ENCODE measurements around the gene NCAN. TPM values are rescaled to one million over a fixed set of nuclear protein-coding genes. Genes with fewer than 3 reads are reported as not detected.
A peak's percentile ranks its signal among the peaks of the same experiment; 100 is the strongest.

NCAN gene
- total RNA-seq, 3 donors from 2014 or later (not counting 1 experiment from before 2014, with no cell fraction given), result not detected

GRCh38 chr19:19179548-19180441, 32.0 kb upstream of the NCAN start:
- peak in 2 of 3 donors; percentile 23 to 24 for ATAC-seq
- no peak overlapping the region for H3K4me3 Mint-ChIP-seq
- H3K27ac ChIP-seq (ENCODE audit: low read length), result no peak overlapping the region
- H3K27me3 Mint-ChIP-seq (ENCODE audit: low read depth in 2 of 2), result no peaks in the 10 kb centered on the region
- DNase-seq, result no peak
- no peaks in the 10 kb centered on the region for H3K9me3 ChIP-seq (ENCODE audit: control insufficient read depth, insufficient read depth, low read length)
- intact Hi-C loops (cut with micrococcal nuclease), result no loop called here
- no peaks in the 10 kb centered on the region for H3K9me3 Mint-ChIP-seq
- H3K4me1 ChIP-seq (ENCODE audit: control insufficient read depth, insufficient read depth, low read length), result peaks cover 14% of the 10 kb centered on the region
- H3K27me3 ChIP-seq (ENCODE audit: control insufficient read depth, insufficient read depth, low read length), result no peaks in the 10 kb centered on the region
- peaks cover 38% of the 10 kb centered on the region for H3K36me3 ChIP-seq (ENCODE audit: control insufficient read depth, insufficient read depth, low read length)
- H3K36me3 Mint-ChIP-seq, result peaks cover 5% of the 10 kb centered on the region
- WGBS (ENCODE audit: insufficient coverage), result 72% methylated on average over 17 of the region's 17 CpGs
- no peak for TF ChIP-seq CTCF (IDR thresholded peaks at IDR 0.05)
- no peak overlapping the region for H3K4me3 ChIP-seq (ENCODE audit: low read length)
- no peak overlapping the region for H3K27ac Mint-ChIP-seq
- H3K4me1 Mint-ChIP-seq, result peaks cover 0 to 13% of the 10 kb centered on the region in 2 donors

GRCh38 chr19:19181488-19181998, 30.2 kb upstream of the NCAN start:
- H3K27ac ChIP-seq (ENCODE audit: low read length), result no peak overlapping the region
- H3K36me3 Mint-ChIP-seq, result peaks cover 5% of the 10 kb centered on the region
- intact Hi-C loops (cut with micrococcal nuclease), result no loop called here
- H3K27me3 ChIP-seq (ENCODE audit: control insufficient read depth, insufficient read depth, low read length), result no peaks in the 10 kb centered on the region
- DNase-seq (no peak), ATAC-seq (no peak)
- 97% methylated on average over 9 of the region's 9 CpGs for WGBS (ENCODE audit: insufficient coverage)
- no peaks in the 10 kb centered on the region for H3K9me3 Mint-ChIP-seq
- H3K4me3 ChIP-seq (ENCODE audit: low read length), result no peak overlapping the region
- no peak overlapping the region for H3K4me3 Mint-ChIP-seq
- H3K4me1 Mint-ChIP-seq, result peaks cover 7 to 19% of the 10 kb centered on the region in 2 donors
- TF ChIP-seq CTCF (IDR thresholded peaks at IDR 0.05), result no peak
- no peak overlapping the region for H3K27ac Mint-ChIP-seq
- no peaks in the 10 kb centered on the region for H3K27me3 Mint-ChIP-seq (ENCODE audit: low read depth in 2 of 2)
- H3K4me1 ChIP-seq (ENCODE audit: control insufficient read depth, insufficient read depth, low read length), result peaks cover 10% of the 10 kb centered on the region
- no peaks in the 10 kb centered on the region for H3K9me3 ChIP-seq (ENCODE audit: control insufficient read depth, insufficient read depth, low read length)
- peaks cover 43% of the 10 kb centered on the region for H3K36me3 ChIP-seq (ENCODE audit: control insufficient read depth, insufficient read depth, low read length)

GRCh38 chr19:19185853-19186740, 25.7 kb upstream of the NCAN start:
- H3K4me3 Mint-ChIP-seq, result no peak overlapping the region
- no peaks in the 10 kb centered on the region for H3K27me3 Mint-ChIP-seq (ENCODE audit: low read depth in 2 of 2)
- H3K36me3 Mint-ChIP-seq, result peaks cover 5% of the 10 kb centered on the region
- Histone ChIP-seq H3K4me1 (ENCODE audit: control insufficient read depth, insufficient read depth, low read length) (peaks cover 22% of the 10 kb centered on the region), H3K36me3 (ENCODE audit: control insufficient read depth, insufficient read depth, low read length) (peaks cover 26% of the 10 kb centered on the region), H3K27ac (ENCODE audit: low read length) (no peak overlapping the region), H3K9me3 (ENCODE audit: control insufficient read depth, insufficient read depth, low read length) (no peaks in the 10 kb centered on the region), H3K4me3 (ENCODE audit: low read length) (no peak overlapping the region), H3K27me3 (ENCODE audit: control insufficient read depth, insufficient read depth, low read length) (no peaks in the 10 kb centered on the region)
- H3K27ac Mint-ChIP-seq, result peak overlapping the region in 1 of 2 donors; percentile 23
- WGBS (ENCODE audit: insufficient coverage), result 82% methylated on average over 8 of the region's 9 CpGs
- intact Hi-C loops (cut with micrococcal nuclease), result no loop called here
- DNase-seq, result peak; percentile 36 to 81
- peak; percentile 63 for TF ChIP-seq CTCF (IDR thresholded peaks at IDR 0.05)
- H3K4me1 Mint-ChIP-seq, result peaks cover 28 to 35% of the 10 kb centered on the region in 2 donors
- H3K9me3 Mint-ChIP-seq, result no peaks in the 10 kb centered on the region
- peak; percentile 61 to 91 (median 83) for ATAC-seq

Measured in natural killer cell (primary cell).